ENCODE data around the gene GOLGA5.

The GOLGA5 gene

GRCh38 chr14:92886337-92886736, 92.2 kb downstream of the GOLGA5 start:
- no peak for TF ChIP-seq CTCF (IDR thresholded peaks at IDR 0.05; ENCODE audit: extremely low read depth, insufficient read depth, missing control alignments)
- DNase-seq (ENCODE audit: low spot score), result no peak
- in situ Hi-C loops (cut with MboI; ENCODE audit: low pct_unique_long_range_greater_than_20kb, low sequenced_read_pairs, unreplicated experiment), result no loop called here

GRCh38 chr14:92887157-92887556, 93.1 kb downstream of the GOLGA5 start:
- no peak for TF ChIP-seq CTCF (IDR thresholded peaks at IDR 0.05; ENCODE audit: extremely low read depth, insufficient read depth, missing control alignments)
- no peak for DNase-seq (ENCODE audit: low spot score)
- in situ Hi-C loops (cut with MboI; ENCODE audit: low pct_unique_long_range_greater_than_20kb, low sequenced_read_pairs, unreplicated experiment), result no loop called here

- no peak for TF ChIP-seq CTCF (IDR thresholded peaks at IDR 0.05; ENCODE audit: extremely low read depth, insufficient read depth, missing control alignments)
- in situ Hi-C loops (cut with MboI; ENCODE audit: low pct_unique_long_range_greater_than_20kb, low sequenced_read_pairs, unreplicated experiment), result no loop called here
Measured at GRCh38 chr14:92888896-92889295, 94.8 kb downstream of the GOLGA5 start.

More at GRCh38 chr14:92888896-92889295, 94.8 kb downstream of the GOLGA5 start:
- DNase-seq (ENCODE audit: low spot score), result no peak

All from GM13977 (cell line).